Measurements from ENCODE around the gene BRIP1. TPM values are rescaled to one million over a fixed set of nuclear protein-coding genes. Genes with fewer than 3 reads are reported as not detected.

Gene BRIP1
- total and polyA plus RNA-seq, 4 donors, result 3.4 to 7.9 (median 6.2) TPM

DNA sequence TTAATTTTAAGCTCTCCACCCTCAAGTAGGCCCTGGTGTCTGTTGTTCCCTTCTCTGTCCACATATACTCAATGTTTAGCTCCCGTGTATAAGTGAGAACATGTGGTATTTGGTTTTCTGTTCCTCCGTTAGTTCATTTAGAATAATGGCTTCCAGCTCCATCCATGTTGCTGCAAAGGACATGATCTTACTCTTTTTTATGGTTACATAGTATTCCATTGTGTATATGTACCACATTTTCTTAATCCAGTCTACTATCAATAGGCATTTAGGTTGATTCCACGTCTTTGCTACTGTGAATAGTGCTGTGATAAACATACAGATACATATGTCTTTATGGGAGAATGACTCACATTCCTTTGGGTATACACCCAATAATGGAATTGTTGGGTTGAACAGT, 160.9 kb downstream of the BRIP1 start:
- no peak overlapping the region for H3K4me3 ChIP-seq (ENCODE audit: low read depth, low read length)

DNA sequence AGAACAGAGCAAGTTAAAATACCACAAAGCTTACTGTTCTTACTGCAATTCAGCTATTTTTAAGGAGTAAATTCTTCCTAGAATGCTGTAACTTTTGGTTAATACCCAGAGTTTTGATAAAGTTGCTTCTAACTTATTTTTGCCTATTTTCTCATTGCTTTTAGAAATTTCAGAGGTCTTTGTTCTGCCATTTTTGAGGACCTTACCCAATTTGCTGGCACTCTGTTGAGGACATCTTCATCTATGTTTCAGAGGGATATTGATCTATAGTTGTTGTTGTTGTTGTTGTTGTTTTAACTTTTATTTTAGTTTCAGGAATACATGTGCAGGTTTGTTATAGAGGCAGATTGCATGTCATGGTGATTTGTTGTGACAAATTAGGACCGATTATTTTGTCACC, 161.3 kb downstream of the BRIP1 start:
- Histone ChIP-seq H3K36me3 (ENCODE audit: control insufficient read depth, insufficient read depth, low read length) (no peaks in the 10 kb centered on the region), H3K4me1 (ENCODE audit: control insufficient read depth, insufficient read depth, low read length) (no peaks in the 10 kb centered on the region), H3K9me3 (ENCODE audit: control insufficient read depth, insufficient read depth, low read length) (peaks cover 3% of the 10 kb centered on the region), H3K4me3 (ENCODE audit: low read depth, low read length) (no peak overlapping the region), H3K27me3 (ENCODE audit: control insufficient read depth, insufficient read depth, low read length) (no peaks in the 10 kb centered on the region), H3K27ac (ENCODE audit: low read depth, low read length) (no peak overlapping the region)
- DNase-seq (ENCODE audit: low read depth in 4 of 6, low spot score in 6 of 6), result no peak
- WGBS (ENCODE audit: insufficient coverage), result no CpG with 5 or more reads among the region's 1 CpG

More for the DNA sequence above, 160.9 kb downstream of the BRIP1 start:
- Histone ChIP-seq H3K27ac (ENCODE audit: low read depth, low read length) (no peak overlapping the region), H3K4me1 (ENCODE audit: control insufficient read depth, insufficient read depth, low read length) (no peaks in the 10 kb centered on the region), H3K36me3 (ENCODE audit: control insufficient read depth, insufficient read depth, low read length) (no peaks in the 10 kb centered on the region), H3K9me3 (ENCODE audit: control insufficient read depth, insufficient read depth, low read length) (peaks cover 3% of the 10 kb centered on the region), H3K27me3 (ENCODE audit: control insufficient read depth, insufficient read depth, low read length) (no peaks in the 10 kb centered on the region)
- no CpG with 5 or more reads among the region's 3 CpGs for WGBS (ENCODE audit: insufficient coverage)
- DNase-seq (ENCODE audit: low read depth in 4 of 6, low spot score in 6 of 6), result no peak

DNA sequence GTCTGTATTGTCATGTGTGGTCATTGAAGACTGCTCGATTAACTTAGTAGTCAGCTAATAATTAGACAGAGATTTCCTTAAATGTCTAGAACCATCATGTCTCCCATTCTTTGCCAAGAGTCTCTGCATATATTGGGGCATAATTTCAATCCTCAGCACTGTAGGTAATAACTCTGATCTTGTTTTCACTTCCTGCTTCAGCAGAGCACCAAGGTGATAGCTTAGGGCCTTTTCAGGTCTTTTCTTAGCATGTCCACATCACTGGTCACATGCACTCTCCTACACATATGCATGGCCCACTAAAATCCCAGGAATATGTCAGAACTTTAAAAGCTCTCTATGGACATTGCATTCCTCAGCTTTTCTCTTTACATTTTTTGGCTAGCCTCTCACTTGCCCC, 162.0 kb downstream of the BRIP1 start:
- no peak overlapping the region for H3K4me3 ChIP-seq (ENCODE audit: low read depth, low read length)
- no peak overlapping the region for H3K27ac ChIP-seq (ENCODE audit: low read depth, low read length)
- no peaks in the 10 kb centered on the region for H3K4me1 ChIP-seq (ENCODE audit: control insufficient read depth, insufficient read depth, low read length)
- DNase-seq (ENCODE audit: low read depth in 4 of 6, low spot score in 6 of 6), result no peak
- no CpG with 5 or more reads among the region's 1 CpG for WGBS (ENCODE audit: insufficient coverage)
- H3K9me3 ChIP-seq (ENCODE audit: control insufficient read depth, insufficient read depth, low read length), result peaks cover 3% of the 10 kb centered on the region
- H3K27me3 ChIP-seq (ENCODE audit: control insufficient read depth, insufficient read depth, low read length), result no peaks in the 10 kb centered on the region
- no peaks in the 10 kb centered on the region for H3K36me3 ChIP-seq (ENCODE audit: control insufficient read depth, insufficient read depth, low read length)

DNA sequence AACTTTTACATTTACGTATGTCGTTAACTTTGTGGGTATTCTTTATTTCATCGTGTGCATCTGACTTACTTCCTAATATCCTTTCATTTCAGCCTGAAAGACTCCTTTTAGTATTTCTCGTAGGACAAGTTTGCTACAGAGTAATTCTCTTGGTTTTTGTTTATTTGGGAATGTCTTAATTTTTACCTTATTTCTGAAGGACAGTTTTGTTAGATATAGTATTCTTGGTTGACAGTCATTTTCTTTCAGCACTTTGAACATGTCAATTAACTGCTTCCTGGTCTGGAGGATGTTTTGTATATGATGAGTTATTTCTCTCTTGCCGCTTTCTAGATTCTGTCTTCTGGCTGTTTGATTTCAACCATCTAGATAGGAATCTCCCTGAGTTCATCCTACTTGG, 163.1 kb downstream of the BRIP1 start:
- no peaks in the 10 kb centered on the region for H3K4me1 ChIP-seq (ENCODE audit: control insufficient read depth, insufficient read depth, low read length)
- WGBS (ENCODE audit: insufficient coverage), result no CpG with 5 or more reads among the region's 5 CpGs
- H3K27ac ChIP-seq (ENCODE audit: low read depth, low read length), result no peak overlapping the region
- H3K9me3 ChIP-seq (ENCODE audit: control insufficient read depth, insufficient read depth, low read length), result peaks cover 3% of the 10 kb centered on the region
- H3K4me3 ChIP-seq (ENCODE audit: low read depth, low read length), result no peak overlapping the region
- no peak for DNase-seq (ENCODE audit: low read depth in 4 of 6, low spot score in 6 of 6)
- H3K27me3 ChIP-seq (ENCODE audit: control insufficient read depth, insufficient read depth, low read length), result no peaks in the 10 kb centered on the region
- H3K36me3 ChIP-seq (ENCODE audit: control insufficient read depth, insufficient read depth, low read length), result no peaks in the 10 kb centered on the region

DNA sequence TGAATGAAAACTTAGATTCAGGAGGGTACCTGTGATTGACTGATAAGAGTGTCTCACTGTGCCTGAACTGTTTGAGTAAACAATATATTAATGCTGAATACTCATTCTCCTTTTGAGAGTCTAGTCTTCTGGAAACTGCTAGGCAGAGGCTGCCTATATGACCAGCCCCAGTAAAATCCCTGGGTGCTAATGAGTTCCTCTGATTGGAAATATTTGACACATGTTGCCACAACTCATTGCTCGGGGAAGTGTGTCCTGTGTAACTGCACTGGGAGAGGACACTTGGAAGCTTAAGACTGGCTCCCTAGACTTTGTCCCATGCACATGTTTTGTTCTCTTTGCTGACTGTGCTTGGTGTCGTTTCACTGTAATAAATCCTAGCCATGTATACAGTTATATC, 163.6 kb downstream of the BRIP1 start:
- Histone ChIP-seq H3K4me3 (ENCODE audit: low read depth, low read length) (no peak overlapping the region), H3K27ac (ENCODE audit: low read depth, low read length) (no peak overlapping the region), H3K4me1 (ENCODE audit: control insufficient read depth, insufficient read depth, low read length) (no peaks in the 10 kb centered on the region), H3K36me3 (ENCODE audit: control insufficient read depth, insufficient read depth, low read length) (no peaks in the 10 kb centered on the region), H3K27me3 (ENCODE audit: control insufficient read depth, insufficient read depth, low read length) (no peaks in the 10 kb centered on the region), H3K9me3 (ENCODE audit: control insufficient read depth, insufficient read depth, low read length) (peaks cover 3% of the 10 kb centered on the region)
- 100% methylated on average over 2 of the region's 2 CpGs for WGBS (ENCODE audit: insufficient coverage)
- no peak for DNase-seq (ENCODE audit: low read depth in 4 of 6, low spot score in 6 of 6)

DNA sequence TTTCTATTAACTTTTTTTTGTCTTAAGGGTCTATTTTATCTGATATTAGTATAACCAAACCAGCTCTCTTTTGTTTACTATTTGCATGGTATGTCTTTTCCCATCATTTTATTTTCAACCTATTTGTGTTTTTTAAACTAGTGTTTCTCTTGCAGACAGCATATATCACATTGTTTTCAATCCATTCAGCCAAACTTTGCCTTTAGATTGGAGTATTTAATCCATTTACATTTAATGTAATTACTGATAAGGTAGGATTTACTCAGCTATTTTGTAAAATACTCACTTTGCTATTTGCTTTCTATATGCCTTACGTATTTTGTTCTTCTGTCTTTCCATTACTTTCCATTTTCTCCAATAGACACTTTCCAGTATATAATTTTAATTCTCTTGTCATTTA, 164.3 kb downstream of the BRIP1 start:
- no CpG with 5 or more reads among the region's 1 CpG for WGBS (ENCODE audit: insufficient coverage)

DNA sequence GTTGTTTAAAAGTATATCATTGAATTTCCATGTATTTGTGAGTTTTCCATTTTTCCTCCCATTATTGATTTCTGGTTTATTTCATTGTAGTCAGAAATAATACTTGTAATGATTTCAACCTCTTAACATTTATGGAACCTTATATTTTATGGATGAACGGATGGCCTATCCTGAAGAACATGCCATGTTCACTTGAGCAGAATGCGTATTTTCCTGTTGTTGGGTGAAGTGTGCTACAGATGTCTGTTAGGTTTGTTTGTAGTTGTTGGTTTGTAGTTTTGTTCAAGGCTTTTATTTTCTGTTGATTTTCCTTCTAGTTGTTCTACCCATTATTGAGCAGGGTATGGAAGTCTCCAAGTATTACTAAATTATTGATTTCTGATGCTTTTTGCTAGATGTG, 165.1 kb downstream of the BRIP1 start:
- no peaks in the 10 kb centered on the region for H3K36me3 ChIP-seq (ENCODE audit: control insufficient read depth, insufficient read depth, low read length)
- 100% methylated on average over 1 of the region's 2 CpGs for WGBS (ENCODE audit: insufficient coverage)
- DNase-seq (ENCODE audit: low read depth in 4 of 6, low spot score in 6 of 6), result no peak
- peaks cover 3% of the 10 kb centered on the region for H3K9me3 ChIP-seq (ENCODE audit: control insufficient read depth, insufficient read depth, low read length)
- no peaks in the 10 kb centered on the region for H3K27me3 ChIP-seq (ENCODE audit: control insufficient read depth, insufficient read depth, low read length)
- no peak overlapping the region for H3K4me3 ChIP-seq (ENCODE audit: low read depth, low read length)
- no peak overlapping the region for H3K27ac ChIP-seq (ENCODE audit: low read depth, low read length)
- no peaks in the 10 kb centered on the region for H3K4me1 ChIP-seq (ENCODE audit: control insufficient read depth, insufficient read depth, low read length)

More for the DNA sequence above, 164.3 kb downstream of the BRIP1 start:
- H3K27me3 ChIP-seq (ENCODE audit: control insufficient read depth, insufficient read depth, low read length), result no peaks in the 10 kb centered on the region
- no peaks in the 10 kb centered on the region for H3K36me3 ChIP-seq (ENCODE audit: control insufficient read depth, insufficient read depth, low read length)
- peaks cover 3% of the 10 kb centered on the region for H3K9me3 ChIP-seq (ENCODE audit: control insufficient read depth, insufficient read depth, low read length)
- no peaks in the 10 kb centered on the region for H3K4me1 ChIP-seq (ENCODE audit: control insufficient read depth, insufficient read depth, low read length)
- DNase-seq (ENCODE audit: low read depth in 4 of 6, low spot score in 6 of 6), result no peak
- H3K27ac ChIP-seq (ENCODE audit: low read depth, low read length), result no peak overlapping the region
- no peak overlapping the region for H3K4me3 ChIP-seq (ENCODE audit: low read depth, low read length)

DNA sequence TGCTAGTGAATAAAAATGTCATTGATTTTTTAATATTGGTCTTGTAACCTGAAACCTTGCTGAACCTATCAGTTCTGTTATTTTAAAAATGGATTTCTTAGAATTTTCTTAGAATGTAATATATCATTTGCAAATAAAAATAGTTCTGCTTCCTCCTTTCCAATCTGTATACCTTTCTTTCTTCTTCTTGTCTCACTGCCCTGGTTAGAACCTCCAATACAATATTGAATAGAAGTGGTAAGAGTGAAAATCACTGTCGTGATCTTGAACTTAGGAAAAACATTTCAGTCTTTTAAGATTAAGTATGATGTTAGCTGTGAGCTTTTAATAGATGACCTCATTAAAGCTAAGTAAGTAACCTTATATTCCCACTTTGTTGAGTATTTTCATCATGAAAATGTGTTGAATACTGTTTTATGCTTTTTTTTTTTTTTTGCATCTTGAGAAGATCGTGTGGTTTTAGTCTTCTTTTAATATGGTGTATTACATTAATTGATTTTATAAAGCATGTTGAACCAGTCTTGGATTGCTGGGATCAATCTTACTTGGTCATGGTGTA, 167.5 kb downstream of the BRIP1 start:
- H3K27me3 ChIP-seq (ENCODE audit: control insufficient read depth, insufficient read depth, low read length), result no peaks in the 10 kb centered on the region
- no peak overlapping the region for H3K27ac ChIP-seq (ENCODE audit: low read depth, low read length)
- H3K36me3 ChIP-seq (ENCODE audit: control insufficient read depth, insufficient read depth, low read length), result no peaks in the 10 kb centered on the region
- no CpG with 5 or more reads among the region's 2 CpGs for WGBS (ENCODE audit: insufficient coverage)
- H3K4me3 ChIP-seq (ENCODE audit: low read depth, low read length), result no peak overlapping the region
- DNase-seq (ENCODE audit: low read depth in 4 of 6, low spot score in 6 of 6), result no peak
- H3K9me3 ChIP-seq (ENCODE audit: control insufficient read depth, insufficient read depth, low read length), result no peaks in the 10 kb centered on the region
- no peaks in the 10 kb centered on the region for H3K4me1 ChIP-seq (ENCODE audit: control insufficient read depth, insufficient read depth, low read length)

DNA sequence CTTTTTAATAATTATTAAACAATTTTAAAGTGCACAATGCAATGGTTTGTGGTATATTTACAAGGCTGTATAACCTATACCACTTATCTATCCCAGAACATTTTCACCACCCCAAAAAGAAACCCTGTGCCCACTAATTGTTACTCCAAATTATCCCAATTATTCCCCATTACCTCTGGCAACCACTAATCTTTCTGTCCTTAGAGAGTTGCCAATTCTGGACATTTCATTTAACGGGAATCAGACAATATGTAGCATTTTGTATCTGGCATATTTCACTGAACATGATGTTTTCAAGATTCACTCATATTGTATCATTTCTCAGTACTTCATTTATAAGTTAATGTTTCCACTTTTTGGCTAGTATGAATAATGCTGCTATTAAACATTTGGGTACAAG, 169.2 kb downstream of the BRIP1 start:
- DNase-seq (ENCODE audit: low read depth in 4 of 6, low spot score in 6 of 6), result no peak
- no peak overlapping the region for H3K27ac ChIP-seq (ENCODE audit: low read depth, low read length)
- no peaks in the 10 kb centered on the region for H3K4me1 ChIP-seq (ENCODE audit: control insufficient read depth, insufficient read depth, low read length)
- no CpG with 5 or more reads among the region's 1 CpG for WGBS (ENCODE audit: insufficient coverage)
- no peaks in the 10 kb centered on the region for H3K27me3 ChIP-seq (ENCODE audit: control insufficient read depth, insufficient read depth, low read length)
- no peaks in the 10 kb centered on the region for H3K9me3 ChIP-seq (ENCODE audit: control insufficient read depth, insufficient read depth, low read length)
- no peak overlapping the region for H3K4me3 ChIP-seq (ENCODE audit: low read depth, low read length)
- no peaks in the 10 kb centered on the region for H3K36me3 ChIP-seq (ENCODE audit: control insufficient read depth, insufficient read depth, low read length)

DNA sequence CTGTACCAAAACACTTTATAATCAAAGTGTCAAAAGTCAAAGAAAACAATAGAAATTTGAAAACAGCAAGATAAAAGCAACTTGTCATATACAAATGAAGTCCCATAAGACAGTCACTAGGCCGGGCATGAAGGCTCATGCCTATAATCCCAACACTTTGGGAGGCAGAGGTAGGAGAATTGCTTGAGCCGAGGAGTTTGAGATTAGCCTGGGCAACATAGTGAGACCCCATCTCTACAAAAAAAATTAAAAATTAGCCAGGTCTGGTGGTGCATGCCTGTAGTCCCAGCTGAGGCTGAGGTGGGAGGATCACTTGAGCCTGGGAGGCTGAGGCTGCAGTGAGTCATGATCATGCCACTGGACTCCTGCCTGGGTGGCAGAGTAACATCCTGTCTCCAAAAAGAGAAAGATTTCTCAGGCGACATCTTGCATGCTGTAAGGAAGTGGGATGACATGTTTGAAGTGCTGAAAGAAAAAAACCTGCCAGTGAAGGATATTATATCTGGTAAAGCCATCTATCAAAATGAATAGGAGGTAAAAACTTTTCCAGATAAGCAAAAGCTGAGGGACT, 173.6 kb downstream of the BRIP1 start:
- Histone ChIP-seq H3K27me3 (ENCODE audit: control insufficient read depth, insufficient read depth, low read length) (no peaks in the 10 kb centered on the region), H3K9me3 (ENCODE audit: control insufficient read depth, insufficient read depth, low read length) (no peaks in the 10 kb centered on the region), H3K4me3 (ENCODE audit: low read depth, low read length) (no peak overlapping the region), H3K4me1 (ENCODE audit: control insufficient read depth, insufficient read depth, low read length) (no peaks in the 10 kb centered on the region), H3K36me3 (ENCODE audit: control insufficient read depth, insufficient read depth, low read length) (no peaks in the 10 kb centered on the region), H3K27ac (ENCODE audit: low read depth, low read length) (no peak overlapping the region)
- DNase-seq (ENCODE audit: low read depth in 4 of 6, low spot score in 6 of 6), result no peak
- WGBS (ENCODE audit: insufficient coverage), result no CpG with 5 or more reads among the region's 3 CpGs

Data from spinal cord (tissue), 10 donors.